KBM-7 (cell line): ENCODE data around the gene MCF2L2.
A peak's percentile ranks its signal among the peaks of the same experiment; 100 is the strongest.

Experiments used
- DNase-seq: peaks from one replicate; pipeline ENCODE4 v3.0.0-alpha.2; 2015
- in situ Hi-C: fragments of 300-500 bp; cut with MboI; formaldehyde crosslinking; loops from 2 replicates; pipeline ENCODE4 v1.14.3; 2020; ENCODE audit warnings: low sequenced_read_pairs, low pct_unique_long_range_greater_than_20kb, mixed read lengths

Gene MCF2L2

GRCh38 chr3:183208800-183209199, 219.6 kb downstream of the MCF2L2 start:
- in situ Hi-C loops: no loop called here
- DNase-seq: no peak

DNA sequence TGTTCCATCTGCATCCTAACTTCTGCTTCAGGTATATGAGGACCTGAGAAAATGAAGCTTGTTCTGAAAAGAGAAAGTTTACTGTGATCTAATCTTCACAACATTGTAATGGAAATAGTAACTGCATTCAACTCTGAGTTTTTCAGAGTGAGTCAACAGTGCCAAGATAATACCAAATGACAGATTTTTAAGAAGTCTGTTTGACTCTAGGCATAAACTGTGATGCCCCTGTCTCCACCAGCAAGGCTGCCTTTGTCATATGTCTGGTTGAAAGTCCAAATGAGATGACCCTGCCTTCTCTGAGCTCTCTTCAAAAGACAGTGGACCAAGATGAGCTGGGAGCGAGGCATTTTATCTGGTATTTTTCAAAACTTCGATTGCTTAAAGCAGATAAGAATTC, 220.2 kb downstream of the MCF2L2 start:
- in situ Hi-C loops: no loop called here
- DNase-seq: no peak

- no peak for DNase-seq
- in situ Hi-C loops: no loop called here
Measured at GRCh38 chr3:183203670-183204069, 224.7 kb downstream of the MCF2L2 start.

DNA sequence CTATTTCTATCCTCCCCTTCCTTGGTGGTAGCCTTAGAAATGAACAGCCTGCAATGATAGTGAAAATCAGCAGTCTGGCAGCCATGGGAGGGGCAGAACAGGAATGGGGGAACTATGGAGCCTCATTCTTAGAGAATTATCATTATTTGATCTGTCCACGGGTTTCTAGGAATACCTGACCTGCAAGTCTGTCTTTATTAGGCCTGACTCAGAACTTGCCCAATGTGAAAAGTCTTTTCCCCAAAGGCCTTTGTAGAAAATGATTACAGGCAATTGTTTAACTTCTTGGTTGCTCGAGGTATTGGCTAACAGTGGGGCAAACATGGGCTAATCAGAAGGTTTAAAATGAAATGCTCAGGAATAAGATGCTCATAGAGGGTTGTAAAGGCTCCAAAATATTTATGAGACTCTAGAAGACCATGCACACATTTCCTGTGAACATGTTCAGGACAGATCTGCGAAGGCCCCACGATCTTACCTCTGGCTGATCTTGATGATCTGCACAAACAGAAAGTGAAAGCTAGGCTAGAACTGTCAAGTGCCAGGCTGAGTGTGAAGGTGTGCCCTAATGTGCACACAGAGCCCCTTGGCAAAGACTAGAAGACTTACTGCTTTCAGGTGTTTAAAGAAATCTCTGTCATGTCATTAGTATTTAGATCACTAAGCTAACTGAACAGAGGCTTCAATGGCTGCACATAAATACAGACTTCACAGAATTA, 226.3 kb downstream of the MCF2L2 start:
- in situ Hi-C loops: no loop called here
- no peak for DNase-seq

DNA sequence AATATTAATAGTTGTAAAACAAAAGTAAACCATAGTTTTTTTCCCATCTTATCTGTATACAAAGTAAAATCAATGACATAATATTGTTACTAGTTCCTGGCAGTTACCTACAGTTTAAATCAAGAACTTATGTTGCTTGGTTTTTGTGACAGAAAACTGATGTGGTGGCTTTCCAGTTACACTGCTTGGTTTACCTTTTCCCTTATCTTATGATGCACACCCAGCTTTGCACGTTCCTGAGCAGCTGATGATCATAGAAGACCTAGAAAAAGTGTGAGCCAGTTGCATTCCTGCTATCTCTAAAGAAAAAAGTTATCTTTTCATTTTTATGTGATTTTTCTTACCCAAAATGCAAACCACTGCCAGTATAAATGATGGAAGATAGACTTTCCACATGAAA, 229.5 kb downstream of the MCF2L2 start:
- no peak for DNase-seq
- in situ Hi-C loops: loop anchor here (25.0 kb wide), 1 partner anchor 188 kb away; no protein-coding TSS in a partner anchor

DNA sequence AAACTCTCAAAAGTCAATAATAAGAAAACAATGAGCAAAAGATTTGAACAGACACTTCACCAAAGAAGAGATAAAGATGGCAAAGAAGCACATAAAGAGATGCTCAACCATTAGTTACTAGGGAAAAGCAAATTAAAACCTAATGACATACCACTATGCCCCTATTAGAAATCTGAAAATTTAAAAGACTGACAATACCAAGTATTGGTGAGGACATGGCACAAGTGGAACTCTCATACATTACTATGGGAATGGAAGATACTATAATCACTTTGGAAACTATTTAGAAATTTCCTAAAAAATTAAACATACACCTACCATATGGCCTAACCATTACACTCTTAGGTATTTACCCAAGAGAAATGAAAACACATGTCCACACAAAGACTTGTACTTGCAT, 230.7 kb downstream of the MCF2L2 start:
- DNase-seq: no peak
- in situ Hi-C loops: loop anchor here (25.0 kb wide), 1 partner anchor 190 kb away; no protein-coding TSS in a partner anchor

DNA sequence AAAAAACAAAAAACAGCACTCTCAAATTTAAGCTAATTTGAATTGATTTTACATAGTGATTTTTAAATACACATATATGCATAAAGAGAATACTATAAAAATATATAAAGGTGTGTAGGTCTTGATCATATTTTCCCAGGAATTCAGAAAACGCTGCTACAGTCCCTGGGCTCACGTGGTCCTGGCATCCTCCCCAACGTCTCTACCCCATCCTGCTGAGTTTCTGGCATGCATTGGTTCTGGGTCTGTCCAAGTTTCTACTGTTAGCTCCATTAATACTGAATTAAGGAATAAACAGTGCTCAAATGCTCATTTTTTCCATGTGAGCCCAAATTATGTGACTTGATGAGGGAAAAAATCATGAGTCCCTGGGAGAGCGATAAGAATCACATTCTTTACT, 233.2 kb downstream of the MCF2L2 start:
- in situ Hi-C loops: loop anchor here (25.0 kb wide), 1 partner anchor 192 kb away; no protein-coding TSS in a partner anchor

DNA sequence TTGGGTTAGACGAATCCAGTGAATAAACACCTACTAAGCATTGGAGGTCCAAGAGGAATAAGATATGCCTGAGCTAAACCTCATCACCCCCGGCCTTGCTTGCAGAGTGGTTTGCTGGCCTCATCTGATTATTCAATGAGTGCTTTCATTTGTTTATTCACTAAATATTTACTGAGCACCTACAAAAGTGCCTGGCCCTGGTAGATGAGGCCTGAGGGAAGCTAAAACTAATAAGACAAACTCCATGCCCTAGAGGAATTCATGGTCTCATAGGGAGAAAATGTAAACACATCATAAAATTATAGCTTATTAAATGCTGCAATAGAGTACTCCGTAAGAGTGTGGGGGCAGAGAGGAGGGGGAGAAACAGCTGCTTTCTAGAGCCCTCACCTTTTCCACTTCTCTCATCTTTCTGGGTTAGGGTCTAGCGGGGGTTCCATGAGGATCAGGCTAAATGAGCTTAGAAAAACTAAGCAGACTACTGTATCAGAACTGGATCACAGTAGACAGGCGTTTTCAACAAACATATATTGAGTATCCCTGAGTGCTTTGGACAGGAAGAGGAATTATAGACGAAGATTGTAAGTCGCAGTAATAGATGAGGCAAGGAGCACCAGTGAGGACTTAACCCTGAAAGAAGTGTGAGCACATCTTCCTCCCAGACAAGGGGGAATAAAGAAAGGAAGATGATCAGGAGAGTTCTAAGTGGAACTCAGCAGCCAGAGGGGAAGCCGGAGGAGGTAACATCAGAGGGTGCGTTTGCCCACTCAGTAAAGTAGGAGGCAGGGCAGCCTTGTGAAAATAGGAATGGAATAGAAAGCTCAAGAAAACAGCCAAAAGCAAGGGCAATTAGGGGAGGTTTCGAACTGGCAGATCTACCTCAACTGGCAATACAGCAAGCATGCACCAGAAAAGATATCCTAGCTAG, 234.4 kb downstream of the MCF2L2 start:
- DNase-seq: peak; percentile 30
- in situ Hi-C loops: loop anchor here (25.0 kb wide), 1 partner anchor 193 kb away; no protein-coding TSS in a partner anchor

More for the DNA sequence above, 233.2 kb downstream of the MCF2L2 start:
- DNase-seq: no peak

DNA sequence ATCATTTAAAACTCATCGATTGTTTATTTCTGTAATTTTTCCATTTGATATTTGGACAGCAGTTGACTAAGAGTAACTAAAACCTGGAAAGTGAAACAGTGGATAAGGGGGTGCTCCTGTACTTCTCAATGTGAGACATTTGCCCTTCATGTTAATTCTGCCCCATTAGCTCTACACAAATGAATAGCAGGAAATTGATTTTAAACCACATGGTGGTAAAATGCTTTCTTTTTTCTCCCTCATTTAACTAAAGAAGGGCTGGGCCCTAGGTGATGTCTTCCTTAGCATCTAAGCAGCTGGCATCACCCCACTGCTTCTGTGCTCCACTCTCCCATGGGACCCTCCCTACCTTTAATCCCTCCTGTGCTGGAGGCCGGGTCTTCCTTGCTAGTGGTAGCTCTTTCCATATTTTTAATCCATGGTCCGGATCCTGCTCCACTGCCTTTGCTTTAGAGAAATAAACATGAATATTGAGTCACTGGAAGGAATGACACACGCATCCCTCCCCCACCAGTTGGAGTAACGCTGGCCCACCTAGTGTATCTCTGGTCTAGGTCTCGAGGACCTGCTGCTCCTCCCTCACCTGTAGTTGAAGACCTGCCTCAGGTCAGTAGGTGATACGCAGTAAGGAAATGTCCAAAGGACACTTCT, 235.6 kb downstream of the MCF2L2 start:
- in situ Hi-C loops: loop anchor here (25.0 kb wide), 1 partner anchor 195 kb away; no protein-coding TSS in a partner anchor
- DNase-seq: no peak

DNA sequence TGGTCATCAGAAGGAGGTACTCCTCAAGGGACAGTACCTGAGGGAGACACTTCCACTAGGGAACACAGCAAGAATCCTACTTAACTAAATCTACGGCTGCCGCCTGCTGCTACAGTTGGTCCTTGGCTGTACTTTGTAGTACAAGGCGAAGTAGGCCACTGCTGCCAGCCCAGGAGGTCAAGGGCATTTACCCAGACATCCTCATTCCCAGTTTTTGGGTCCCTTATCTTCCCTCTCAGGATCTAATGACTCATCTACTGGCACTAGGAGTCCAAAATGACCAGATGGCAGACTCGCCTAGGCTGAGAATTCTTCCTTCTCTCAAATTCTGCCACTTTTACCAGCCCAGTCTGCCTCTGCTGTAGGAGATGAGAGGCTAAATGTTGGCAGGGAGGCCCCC, 238.8 kb downstream of the MCF2L2 start:
- in situ Hi-C loops: loop anchor here (25.0 kb wide), 1 partner anchor 198 kb away; no protein-coding TSS in a partner anchor

GRCh38 chr3:183188895-183189462, 239.4 kb downstream of the MCF2L2 start:
- peak; percentile 49 for DNase-seq
- in situ Hi-C loops: loop anchor here (25.0 kb wide), 1 partner anchor 198 kb away; no protein-coding TSS in a partner anchor

More for the DNA sequence above, 238.8 kb downstream of the MCF2L2 start:
- DNase-seq: no peak

GRCh38 chr3:183185696-183186095, 242.7 kb downstream of the MCF2L2 start:
- in situ Hi-C loops: loop anchor here (25.0 kb wide), 1 partner anchor 202 kb away; no protein-coding TSS in a partner anchor

DNA sequence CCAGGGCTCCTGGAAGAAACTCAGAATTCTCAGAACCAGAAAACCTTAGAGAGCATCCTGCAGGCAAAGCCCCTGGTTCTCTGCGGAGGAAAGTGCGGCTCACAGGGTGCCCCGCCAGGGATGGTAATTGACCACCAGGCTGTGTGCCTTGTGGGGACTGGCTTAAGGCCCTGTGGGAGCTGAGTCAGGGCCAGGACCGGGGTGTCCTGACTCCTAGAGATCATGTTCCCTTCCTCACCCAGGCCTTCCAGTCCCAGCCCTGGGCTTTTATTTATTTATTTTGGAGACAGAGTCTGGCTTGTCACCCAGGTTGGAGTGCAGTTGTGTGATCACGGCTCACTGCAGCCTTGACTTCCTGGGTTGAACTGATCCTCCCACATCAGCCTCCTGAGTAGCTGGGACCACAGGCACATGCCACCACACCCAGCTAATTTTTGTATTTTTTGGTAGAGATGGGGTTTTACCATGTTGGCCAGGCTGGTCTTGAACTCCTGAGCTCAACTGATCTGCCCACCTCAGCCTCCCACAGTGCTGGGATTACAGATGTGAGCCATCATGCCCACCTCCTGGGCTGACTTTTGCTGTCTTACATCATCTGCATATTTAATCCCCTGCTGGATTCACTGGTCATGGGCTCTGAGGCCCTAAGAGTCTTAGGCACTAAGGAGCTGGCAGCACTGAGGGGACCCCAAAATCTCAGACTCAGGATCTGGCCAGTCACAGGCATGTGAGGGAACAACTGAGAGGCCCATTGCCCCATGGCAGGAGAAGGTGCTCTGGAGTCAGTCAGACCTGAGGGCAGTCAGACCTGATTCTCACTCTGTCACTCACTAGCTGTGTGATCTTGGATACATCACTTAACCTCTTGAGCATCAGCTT, 245.4 kb downstream of the MCF2L2 start:
- DNase-seq: no peak
- in situ Hi-C loops: loop anchor here (25.0 kb wide), 1 partner anchor 204 kb away; no protein-coding TSS in a partner anchor

More at GRCh38 chr3:183185696-183186095, 242.7 kb downstream of the MCF2L2 start:
- peak; percentile 37 for DNase-seq

- in situ Hi-C loops: loop anchor here (25.0 kb wide), 1 partner anchor 205 kb away; no protein-coding TSS in a partner anchor
- no peak for DNase-seq
Measured at GRCh38 chr3:183182073-183182472, 246.3 kb downstream of the MCF2L2 start.

GRCh38 chr3:183181606-183182005, 246.8 kb downstream of the MCF2L2 start:
- in situ Hi-C loops: loop anchor here (25.0 kb wide), 1 partner anchor 206 kb away; no protein-coding TSS in a partner anchor
- no peak for DNase-seq

GRCh38 chr3:183180784-183181295, 247.6 kb downstream of the MCF2L2 start:
- in situ Hi-C loops: loop anchor here (25.0 kb wide), 1 partner anchor 206 kb away; no protein-coding TSS in a partner anchor

DNA sequence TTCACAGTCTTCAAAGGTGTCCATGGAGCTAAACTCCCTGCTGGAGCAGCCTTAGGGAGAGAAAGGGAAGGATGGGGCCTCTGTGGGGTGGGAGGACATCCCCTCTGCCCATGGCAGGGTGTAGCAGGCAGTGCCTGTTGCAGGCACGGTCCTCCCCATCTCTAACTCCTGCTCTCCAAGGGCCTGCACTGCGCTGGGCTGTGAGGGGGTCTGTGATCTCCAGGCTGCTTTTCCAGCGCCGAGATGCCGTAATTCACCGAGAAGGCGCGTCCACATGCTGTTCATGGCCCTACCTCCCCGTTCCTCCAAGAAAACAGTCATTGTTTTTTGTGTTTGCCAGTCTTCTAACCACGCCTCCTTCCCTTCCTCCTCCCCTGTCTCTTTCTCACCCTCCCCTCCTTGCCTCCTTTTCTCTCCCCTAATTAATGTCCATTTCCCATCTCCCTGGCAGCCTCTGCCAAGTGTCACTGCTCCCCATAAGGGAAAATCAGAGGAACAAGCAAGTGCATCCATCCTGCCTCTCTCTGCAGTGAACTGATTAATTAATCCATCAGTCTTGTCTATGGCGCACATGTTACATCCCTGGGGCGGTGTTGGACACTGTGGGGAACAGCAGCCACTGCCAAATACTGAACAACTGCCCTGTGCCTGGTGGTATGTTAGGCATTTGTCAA, 248.2 kb downstream of the MCF2L2 start:
- in situ Hi-C loops: loop anchor here (25.0 kb wide), 1 partner anchor 207 kb away; no protein-coding TSS in a partner anchor
- no peak for DNase-seq

More at GRCh38 chr3:183180784-183181295, 247.6 kb downstream of the MCF2L2 start:
- no peak for DNase-seq
